Keratinocyte (primary cell): ENCODE measurements around the gene ATF7. TPM values are rescaled to one million over a fixed set of nuclear protein-coding genes. Genes with fewer than 3 reads are reported as not detected.

ENCODE experiments used
- DNase-seq: peaks from one replicate; pipeline ENCODE4 v3.0.0-alpha.2; 2011; ENCODE audit warnings: low read depth, missing footprints, low spot score
- FAIRE-seq: peaks from 2 replicates; lab custom pipeline; 2011; peaks lifted over from hg19 to GRCh38; lab: Jason Lieb, UNC
- H2AFZ ChIP-seq: 2 replicates; pipeline ENCODE4 v1.6.0; 2012; ENCODE audit warnings: low read length, control low read depth, inconsistent platforms; ENCODE audit not compliant: control insufficient read depth
- H3K27ac ChIP-seq: 2 replicates; pipeline ENCODE4 v1.5.1; 2011; ENCODE audit warnings: low read length; ENCODE audit not compliant: control insufficient read depth, insufficient read depth
- H3K27me3 ChIP-seq: 3 replicates; pipeline ENCODE4 v1.6.0; 2011; ENCODE audit warnings: low read length; ENCODE audit not compliant: control insufficient read depth, insufficient read depth; ENCODE audit errors: extremely low read depth
- H3K36me3 ChIP-seq, 2 experiments: 2 replicates in 1 of 2; 3 replicates in 1 of 2; pipeline ENCODE4 v1.5.1; 2011; ENCODE audit warnings: low read length in 2 of 2, mild to moderate bottlenecking in 1 of 2; ENCODE audit not compliant: control insufficient read depth in 2 of 2, insufficient read depth in 2 of 2; ENCODE audit errors: extremely low read depth in 1 of 2
- H3K4me1 ChIP-seq: 3 replicates; pipeline ENCODE4 v1.5.1; 2011; ENCODE audit warnings: low read length; ENCODE audit not compliant: control insufficient read depth, insufficient read depth; ENCODE audit errors: extremely low read depth
- H3K4me2 ChIP-seq: 3 replicates; pipeline ENCODE4 v1.6.0; 2011; ENCODE audit warnings: low read depth, low read length; ENCODE audit not compliant: control insufficient read depth, insufficient read depth; ENCODE audit errors: extremely low read depth
- H3K4me3 ChIP-seq, 3 experiments: fragments of 200-600 bp in 1 of 3; sonication (generic) in 1 of 3; 2 replicates in 2 of 3; 3 replicates in 1 of 3; pipeline ENCODE4 v1.5.1; 2011 to 2016; ENCODE audit warnings: low read length in 3 of 3, mild to moderate bottlenecking in 3 of 3, control low read depth in 2 of 3, inconsistent platforms in 1 of 3, low read depth in 1 of 3, mixed read lengths in 1 of 3, mixed run types in 1 of 3, moderate library complexity in 1 of 3; ENCODE audit not compliant: control insufficient read depth in 2 of 3, insufficient read depth in 2 of 3; ENCODE audit errors: extremely low read depth in 1 of 3
- H3K79me2 ChIP-seq: 2 replicates; pipeline ENCODE4 v1.6.0; 2012; ENCODE audit warnings: low read length; ENCODE audit not compliant: control insufficient read depth, insufficient read depth
- H3K9ac ChIP-seq: 3 replicates; pipeline ENCODE4 v1.6.0; 2011; ENCODE audit warnings: low read length; ENCODE audit not compliant: control insufficient read depth, insufficient read depth; ENCODE audit errors: extremely low read depth
- H3K9me1 ChIP-seq: 3 replicates; pipeline ENCODE4 v1.6.0; 2011; ENCODE audit warnings: low read length; ENCODE audit not compliant: control insufficient read depth, insufficient read depth; ENCODE audit errors: extremely low read depth
- H3K9me3 ChIP-seq: 2 replicates; pipeline ENCODE4 v1.5.1; 2012; ENCODE audit warnings: low read depth, low read length; ENCODE audit not compliant: control insufficient read depth
- H4K20me1 ChIP-seq: 3 replicates; pipeline ENCODE4 v1.6.0; 2011; ENCODE audit warnings: low read length; ENCODE audit not compliant: control insufficient read depth, insufficient read depth; ENCODE audit errors: extremely low read depth
- EZH2 ChIP-seq: IDR thresholded peaks from one replicate; pipeline ENCODE4 v1.6.1; 2012; ENCODE audit warnings: inconsistent platforms, mild to moderate bottlenecking, low read length, moderate library complexity
- dilution Hi-C: fragments of 300-500 bp; cut with MboI; formaldehyde crosslinking; loops from one replicate; pipeline ENCODE4 v1.7.0; 2020; ENCODE audit warnings: low sequenced_read_pairs; ENCODE audit not compliant: extremely low pct_ligation_motif_present
- polyA plus RNA-seq, 5 experiments: library from polyadenylated mRNA; depleted of rRNA in 3 of 5; stranded (reverse) in 3 of 5; stranded (forward) in 1 of 5; unstranded in 1 of 5; fragments of >200 nt; gene quantifications; 1 replicate in 1 of 5; 2 replicates in 3 of 5; 3 replicates in 1 of 5; pipeline versions ENCODE4 v1.2.1 to v1.2.3, GENCODE V29; 2011 to 2012; ENCODE audit warnings: missing spikeins in 2 of 5, low read depth in 1 of 5, low replicate concordance in 1 of 5
- TF ChIP-seq, protein P1 (sequence below), 3 experiments: IDR thresholded peaks in 1 of 3; conservative IDR thresholded peaks in 1 of 3; optimal IDR thresholded peaks in 1 of 3; 2 replicates in 2 of 3; 3 replicates in 1 of 3; pipeline versions ENCODE3 to v1.5.1; 2011; ENCODE audit warnings: low read length in 3 of 3, mild to moderate bottlenecking in 3 of 3, moderate library complexity in 2 of 3, control low read depth in 1 of 3, inconsistent platforms in 1 of 3; ENCODE audit not compliant: insufficient read depth in 2 of 3; ENCODE audit errors: extremely low read depth in 1 of 3

The ATF7 gene
- polyA plus RNA-seq, 1 donor (not counting 4 experiments of a cell fraction or from before 2014, with no cell fraction given): 16.3 TPM

DNA sequence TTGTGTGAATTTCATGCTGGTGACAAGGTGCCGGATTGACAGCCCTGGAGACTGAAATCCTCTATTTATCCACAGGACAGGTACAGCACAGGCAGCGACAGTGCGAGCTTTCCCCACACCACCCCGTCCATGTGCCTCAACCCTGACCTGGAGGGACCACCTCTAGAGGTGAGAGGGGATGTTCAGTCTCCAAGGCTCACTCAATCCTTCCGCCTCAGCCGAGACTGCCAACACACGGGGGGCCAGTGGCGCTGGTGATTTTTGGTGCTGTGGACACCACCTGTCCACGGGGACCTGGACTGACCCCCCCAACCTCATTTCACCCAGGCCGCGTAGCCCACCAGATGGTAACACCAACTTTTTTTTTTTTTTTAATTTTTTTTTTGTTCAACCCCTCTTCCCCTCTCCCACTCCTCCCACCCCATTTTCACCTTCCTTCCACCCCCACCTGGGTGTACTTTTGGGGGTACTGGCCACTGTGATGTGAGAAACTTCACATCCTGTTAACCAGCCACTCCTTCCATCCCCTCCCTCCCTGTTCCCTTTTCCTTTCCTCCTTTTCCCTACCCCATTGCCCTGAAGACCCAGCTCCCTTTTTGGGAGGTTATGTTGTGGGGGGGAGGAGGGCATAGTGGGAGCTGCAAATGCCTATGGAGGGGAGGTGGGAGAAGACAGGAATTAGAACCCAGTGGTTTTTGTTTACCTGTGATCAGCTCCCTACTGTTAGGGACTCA, 161.3 kb downstream of the ATF7 start:
- dilution Hi-C loops: no loop called here
- Histone ChIP-seq H3K27me3 (no peaks in the 10 kb centered on the region), H4K20me1 (peaks cover 27% of the 10 kb centered on the region), H3K9me1 (no peaks in the 10 kb centered on the region), H3K79me2 (peaks cover 80% of the 10 kb centered on the region), H3K9me3 (no peaks in the 10 kb centered on the region), H3K27ac (no peak overlapping the region), H3K4me1 (no peaks in the 10 kb centered on the region), H2AFZ (no peak overlapping the region), H3K36me3 (peaks cover 70 to 86% of the 10 kb centered on the region in 2 experiments), H3K9ac (no peak overlapping the region), H3K4me2 (no peak overlapping the region), H3K4me3 (no peak overlapping the region)
- FAIRE-seq (no peak), DNase-seq (no peak)
- TF ChIP-seq, protein P1, sequence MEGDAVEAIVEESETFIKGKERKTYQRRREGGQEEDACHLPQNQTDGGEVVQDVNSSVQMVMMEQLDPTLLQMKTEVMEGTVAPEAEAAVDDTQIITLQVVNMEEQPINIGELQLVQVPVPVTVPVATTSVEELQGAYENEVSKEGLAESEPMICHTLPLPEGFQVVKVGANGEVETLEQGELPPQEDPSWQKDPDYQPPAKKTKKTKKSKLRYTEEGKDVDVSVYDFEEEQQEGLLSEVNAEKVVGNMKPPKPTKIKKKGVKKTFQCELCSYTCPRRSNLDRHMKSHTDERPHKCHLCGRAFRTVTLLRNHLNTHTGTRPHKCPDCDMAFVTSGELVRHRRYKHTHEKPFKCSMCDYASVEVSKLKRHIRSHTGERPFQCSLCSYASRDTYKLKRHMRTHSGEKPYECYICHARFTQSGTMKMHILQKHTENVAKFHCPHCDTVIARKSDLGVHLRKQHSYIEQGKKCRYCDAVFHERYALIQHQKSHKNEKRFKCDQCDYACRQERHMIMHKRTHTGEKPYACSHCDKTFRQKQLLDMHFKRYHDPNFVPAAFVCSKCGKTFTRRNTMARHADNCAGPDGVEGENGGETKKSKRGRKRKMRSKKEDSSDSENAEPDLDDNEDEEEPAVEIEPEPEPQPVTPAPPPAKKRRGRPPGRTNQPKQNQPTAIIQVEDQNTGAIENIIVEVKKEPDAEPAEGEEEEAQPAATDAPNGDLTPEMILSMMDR (optimal IDR thresholded peaks at IDR 0.05 in 1 of 3, IDR thresholded peaks at IDR 0.05 in 1 of 3, conservative IDR thresholded peaks at IDR 0.05 in 1 of 3; ENCODE audit: extremely low read depth in 1 of 3, insufficient read depth in 2 of 3, low read length in 3 of 3): no peak
- no peak for TF ChIP-seq EZH2

DNA sequence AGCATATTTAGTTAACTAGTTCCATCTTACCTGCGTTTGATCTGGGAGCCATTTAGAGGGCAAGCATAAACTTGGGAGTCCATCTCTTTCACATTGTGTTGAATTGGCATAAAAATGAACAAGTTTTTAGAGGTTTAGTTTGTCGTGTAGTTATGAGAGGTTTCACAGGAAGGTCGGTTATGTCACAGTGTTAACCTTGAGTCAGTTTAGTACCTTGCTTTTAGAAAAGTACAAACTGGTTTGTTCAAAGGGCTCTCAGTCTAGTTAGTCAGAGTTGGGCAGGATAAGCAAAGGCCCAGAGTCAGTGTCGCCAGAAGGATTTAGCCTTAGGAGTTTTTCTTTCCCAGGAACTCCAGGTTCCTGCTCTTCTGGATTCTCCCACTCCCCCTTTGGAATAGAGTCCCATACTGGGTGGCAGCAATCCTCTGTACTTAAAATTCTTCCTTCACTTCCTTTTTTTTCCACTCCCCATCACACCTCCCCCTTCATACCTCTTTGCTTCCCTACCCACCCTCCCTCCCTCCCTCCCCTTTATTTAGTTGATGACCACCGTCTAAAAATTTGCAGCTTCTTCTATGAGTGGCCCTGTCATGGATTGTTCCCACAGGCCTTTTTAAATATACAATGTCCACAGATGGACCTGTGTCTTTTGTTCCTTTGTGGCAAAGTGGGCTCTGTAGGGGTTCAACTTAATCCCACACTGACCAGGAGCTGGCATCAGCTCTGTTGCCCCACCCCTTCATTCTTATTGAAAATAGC, 162.2 kb downstream of the ATF7 start:
- H3K9me3 ChIP-seq: no peaks in the 10 kb centered on the region
- dilution Hi-C loops: no loop called here
- H3K27ac ChIP-seq: no peak overlapping the region
- no peak for FAIRE-seq
- no peaks in the 10 kb centered on the region for H3K4me1 ChIP-seq
- peaks cover 86% of the 10 kb centered on the region for H3K79me2 ChIP-seq
- no peak overlapping the region for H3K4me2 ChIP-seq
- peaks cover 32% of the 10 kb centered on the region for H4K20me1 ChIP-seq
- no peak overlapping the region for H2AFZ ChIP-seq
- H3K36me3 ChIP-seq: peaks cover 68 to 88% of the 10 kb centered on the region in 2 experiments
- no peak overlapping the region for H3K4me3 ChIP-seq
- no peaks in the 10 kb centered on the region for H3K27me3 ChIP-seq
- TF ChIP-seq EZH2: no peak
- TF ChIP-seq, protein P1 (optimal IDR thresholded peaks at IDR 0.05 in 1 of 3, IDR thresholded peaks at IDR 0.05 in 1 of 3, conservative IDR thresholded peaks at IDR 0.05 in 1 of 3; ENCODE audit: extremely low read depth in 1 of 3, insufficient read depth in 2 of 3, low read length in 3 of 3): no peak
- H3K9ac ChIP-seq: no peak overlapping the region
- H3K9me1 ChIP-seq: no peaks in the 10 kb centered on the region
- DNase-seq: no peak
